PFSK-1 (cell line): ENCODE results near the gene ZNF518A.

Source experiments
- REST ChIP-seq, 2 experiments: IDR thresholded peaks; 2 replicates each; pipeline versions ENCODE4 v1.6.1 to v1.8.0; 2011 to 2012; ENCODE audit warnings: low read depth in 2 of 2, low read length in 2 of 2, control low read depth in 1 of 2, inconsistent platforms in 1 of 2, mild to moderate bottlenecking in 1 of 2, moderate library complexity in 1 of 2; ENCODE audit not compliant: insufficient read depth in 1 of 2
- SIN3A ChIP-seq: IDR thresholded peaks from 2 replicates; pipeline ENCODE4 v1.6.1; 2012; ENCODE audit warnings: mild to moderate bottlenecking, low read length, moderate library complexity, borderline replicate concordance; ENCODE audit not compliant: insufficient read depth
- TAF1 ChIP-seq: IDR thresholded peaks from 2 replicates; pipeline ENCODE4 v1.6.1; 2012; ENCODE audit warnings: low read length, control low read depth, borderline replicate concordance; ENCODE audit not compliant: insufficient read depth

DNA sequence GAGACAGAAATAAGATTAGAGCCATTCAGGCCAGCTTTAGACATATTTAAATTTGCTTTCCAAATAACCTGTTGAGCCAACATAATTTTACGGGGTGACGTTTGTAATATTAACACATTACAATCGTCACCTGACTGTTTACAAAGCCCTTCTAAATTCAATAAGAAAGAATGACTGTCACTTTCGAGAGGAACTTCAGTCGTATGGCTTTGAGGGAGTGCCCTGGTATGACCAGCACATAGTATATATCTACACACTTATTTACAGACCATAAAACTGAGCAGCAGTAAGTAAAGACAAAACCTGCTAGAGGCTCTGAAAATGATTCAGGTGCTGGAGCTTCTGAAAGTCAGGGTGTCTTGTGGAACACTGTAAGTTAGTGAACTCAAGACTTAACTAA, 78.8 kb downstream of the ZNF518A start:
- TF ChIP-seq SIN3A (no peak), TAF1 (no peak), REST (IDR thresholded peaks at IDR 0.05; ENCODE audit: insufficient read depth in 1 of 2, low read depth in 2 of 2, low read length in 2 of 2) (no peak)
